Measurements from ENCODE around the gene HEXIM1.

DNA sequence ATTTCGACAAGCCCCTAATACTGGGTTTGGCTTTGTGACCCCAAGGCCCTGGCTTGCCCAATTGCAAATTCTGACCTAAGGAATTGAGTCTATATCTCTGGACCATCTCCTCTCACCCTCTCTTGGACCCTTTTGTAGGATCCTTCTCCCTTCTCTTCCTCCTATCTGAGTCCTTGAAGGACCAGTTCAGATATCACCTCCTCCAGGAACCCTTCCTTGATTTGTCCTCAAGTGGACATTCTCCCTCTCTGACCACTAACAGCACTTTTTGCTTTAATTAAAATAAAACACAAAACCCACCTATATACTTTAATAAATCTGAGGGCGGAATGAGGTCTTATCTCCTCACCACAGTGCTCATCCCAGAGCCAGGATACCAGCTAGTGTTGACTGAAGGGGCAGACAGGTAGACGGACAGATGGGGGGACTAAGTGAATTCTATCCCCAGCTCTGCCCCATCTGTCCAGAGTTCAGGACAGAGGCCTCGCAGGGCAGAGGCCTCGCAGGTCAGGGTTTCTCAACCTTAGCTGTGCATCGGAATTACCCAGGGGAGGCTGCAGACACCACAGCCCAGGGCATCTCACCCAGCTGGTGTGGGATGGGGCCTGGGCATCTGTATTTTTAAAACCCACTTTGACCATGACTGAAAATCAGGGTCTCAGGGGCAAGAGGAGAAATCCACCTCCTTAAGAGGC, 25.1 kb upstream of the HEXIM1 start:
- TF ChIP-seq, protein P1, sequence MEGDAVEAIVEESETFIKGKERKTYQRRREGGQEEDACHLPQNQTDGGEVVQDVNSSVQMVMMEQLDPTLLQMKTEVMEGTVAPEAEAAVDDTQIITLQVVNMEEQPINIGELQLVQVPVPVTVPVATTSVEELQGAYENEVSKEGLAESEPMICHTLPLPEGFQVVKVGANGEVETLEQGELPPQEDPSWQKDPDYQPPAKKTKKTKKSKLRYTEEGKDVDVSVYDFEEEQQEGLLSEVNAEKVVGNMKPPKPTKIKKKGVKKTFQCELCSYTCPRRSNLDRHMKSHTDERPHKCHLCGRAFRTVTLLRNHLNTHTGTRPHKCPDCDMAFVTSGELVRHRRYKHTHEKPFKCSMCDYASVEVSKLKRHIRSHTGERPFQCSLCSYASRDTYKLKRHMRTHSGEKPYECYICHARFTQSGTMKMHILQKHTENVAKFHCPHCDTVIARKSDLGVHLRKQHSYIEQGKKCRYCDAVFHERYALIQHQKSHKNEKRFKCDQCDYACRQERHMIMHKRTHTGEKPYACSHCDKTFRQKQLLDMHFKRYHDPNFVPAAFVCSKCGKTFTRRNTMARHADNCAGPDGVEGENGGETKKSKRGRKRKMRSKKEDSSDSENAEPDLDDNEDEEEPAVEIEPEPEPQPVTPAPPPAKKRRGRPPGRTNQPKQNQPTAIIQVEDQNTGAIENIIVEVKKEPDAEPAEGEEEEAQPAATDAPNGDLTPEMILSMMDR (IDR thresholded peaks at IDR 0.05; ENCODE audit: poor library complexity) = no peak
- TF ChIP-seq EZH2 (IDR thresholded peaks at IDR 0.05; ENCODE audit: borderline replicate concordance) = no peak
- no peak for TF ChIP-seq EZH2phosphoT487 (IDR thresholded peaks at IDR 0.05; ENCODE audit: low read depth, severe bottlenecking, unreplicated experiment)

Data from hepatocyte (in vitro differentiated cells).